Mucosa of descending colon (tissue), 3 donors: ENCODE results near the gene UPK1B. TPM values are rescaled to one million over a fixed set of nuclear protein-coding genes. Genes with fewer than 3 reads are reported as not detected.
"Not testable (repeated sequence)": the region's sequence is repeated elsewhere in the genome, so short reads cannot be mapped to it uniquely, and the experiment has no call there.

Source experiments
- ATAC-seq: fragments of 200-7000 bp; cut with Tn5 transposase; one replicate; pipeline ENCODE4 v1.9.1; 2020; ENCODE audit warnings: mild to moderate bottlenecking, moderate library complexity
- DNase-seq, 3 donors: peaks; one replicate each; pipeline ENCODE4 v3.0.0-alpha.2; 2020
- H3K36me3 ChIP-seq: fragments of 200-600 bp; one replicate; pipeline ENCODE4 v1.8.0; 2021; ENCODE audit warnings: low read depth, mild to moderate bottlenecking
- H3K4me1 ChIP-seq: fragments of 200-600 bp; one replicate; pipeline ENCODE4 v1.8.0; 2021; ENCODE audit warnings: low read depth, mild to moderate bottlenecking
- H3K4me3 ChIP-seq: fragments of 200-600 bp; one replicate; pipeline ENCODE4 v1.8.0; 2021; ENCODE audit warnings: mild to moderate bottlenecking
- H3K9me3 ChIP-seq: fragments of 200-600 bp; one replicate; pipeline ENCODE4 v1.8.0; 2021; ENCODE audit warnings: mild to moderate bottlenecking
- CTCF ChIP-seq: fragments of 200-600 bp; IDR thresholded peaks from one replicate; pipeline ENCODE4 v1.8.0; 2022; ENCODE audit warnings: antibody characterized with exemption, mild to moderate bottlenecking
- intact Hi-C, 2 donors: fragments of 100-400 bp; cut with DNase I in 1 of 2; cut with micrococcal nuclease in 1 of 2; formaldehyde crosslinking; loops; one replicate each; pipeline versions ENCODE4 v1.11.0 to v1.11.1; 2022; cut with DNase I, micrococcal nuclease
- total RNA-seq, 3 donors: library from RNA; stranded (reverse); fragmentation: NEBNext Ultra II Directional in 2 of 3; extraction: Animal tissue kit (Norgen Biotek cat#: 25700) in 2 of 3; gene quantifications; one replicate each; pipeline versions ENCODE4 v1.2.1 to v1.2.4, GENCODE V29; 2021 to 2023
- donor health status: DM: no; HTN: no; CAD: no; lungs with moderate emphysema.
- donor health status: DM: no; HTN: no; CAD: no.
- donor health status: DM: no; HTN: yes; CAD: no.

UPK1B gene
- total RNA-seq, 3 donors from 2014 or later = not detected

GRCh38 chr3:119149484-119149883 lies 23.9 kb upstream of the UPK1B start:
- H3K9me3 ChIP-seq = peaks cover 3% of the 10 kb centered on the region
- H3K4me1 ChIP-seq = no peaks in the 10 kb centered on the region
- no peak for TF ChIP-seq CTCF
- no peak for ATAC-seq
- no peaks in the 10 kb centered on the region for H3K36me3 ChIP-seq
- intact Hi-C loops = no loop called here
- DNase-seq = no peak
- no peak overlapping the region for H3K4me3 ChIP-seq

GRCh38 chr3:119156868-119157267 lies 16.5 kb upstream of the UPK1B start:
- TF ChIP-seq CTCF = no peak
- intact Hi-C loops = no loop called here
- Histone ChIP-seq H3K4me3 (no peak overlapping the region), H3K9me3 (peaks cover 3% of the 10 kb centered on the region), H3K4me1 (no peaks in the 10 kb centered on the region), H3K36me3 (no peaks in the 10 kb centered on the region)
- ATAC-seq (no peak), DNase-seq (no peak)

- no peak overlapping the region for H3K4me3 ChIP-seq
- no peaks in the 10 kb centered on the region for H3K4me1 ChIP-seq
- peaks cover 3% of the 10 kb centered on the region for H3K9me3 ChIP-seq
- ATAC-seq (no peak), DNase-seq (no peak)
- no peaks in the 10 kb centered on the region for H3K36me3 ChIP-seq
- TF ChIP-seq CTCF = no peak
- intact Hi-C loops = no loop called here
Measured at GRCh38 chr3:119157971-119158370, 15.4 kb upstream of the UPK1B start.

- peak; percentile 30 for ATAC-seq
- Histone ChIP-seq H3K4me1 (no peaks in the 10 kb centered on the region), H3K36me3 (no peaks in the 10 kb centered on the region), H3K4me3 (no peak overlapping the region), H3K9me3 (no peaks in the 10 kb centered on the region)
- TF ChIP-seq CTCF = no peak
- DNase-seq = no peak
- intact Hi-C loops = no loop called here
Measured at GRCh38 chr3:119160361-119160760, 13.0 kb upstream of the UPK1B start.

- Histone ChIP-seq H3K9me3 (no peaks in the 10 kb centered on the region), H3K4me3 (no peak overlapping the region), H3K36me3 (no peaks in the 10 kb centered on the region), H3K4me1 (no peaks in the 10 kb centered on the region)
- no peak for TF ChIP-seq CTCF
- intact Hi-C loops = no loop called here
- ATAC-seq (no peak), DNase-seq (no peak)
Measured at GRCh38 chr3:119160815-119161214, 12.6 kb upstream of the UPK1B start.

GRCh38 chr3:119161240-119161639 lies 12.2 kb upstream of the UPK1B start:
- no peaks in the 10 kb centered on the region for H3K9me3 ChIP-seq
- no peak for DNase-seq
- intact Hi-C loops = no loop called here

GRCh38 chr3:119164745-119165144 lies 8.7 kb upstream of the UPK1B start:
- H3K9me3 ChIP-seq, DNase-seq, H3K36me3 ChIP-seq, ATAC-seq, H3K4me1 ChIP-seq, intact Hi-C loops, H3K4me3 ChIP-seq: not testable (repeated sequence)

More at GRCh38 chr3:119161240-119161639, 12.2 kb upstream of the UPK1B start:
- no peak for TF ChIP-seq CTCF
- Histone ChIP-seq H3K36me3 (no peaks in the 10 kb centered on the region), H3K4me1 (no peaks in the 10 kb centered on the region), H3K4me3 (no peak overlapping the region)
- ATAC-seq = no peak
